Activated T-cell treated with anti-CD3 and anti-CD28 coated beads, Interleukin-2, amount 50 U/mL, for 1 hour (primary cell): ENCODE data around the gene HDAC1.

Experiments
- DNase-seq: peaks from one replicate; pipeline ENCODE4 v3.0.0-alpha.2; 2020

The HDAC1 gene

GRCh38 chr1:32380057-32380456 is 88.2 kb downstream of the HDAC1 start:
- DNase-seq, result no peak
